ENCODE data around the gene GREB1.

GREB1 gene

GRCh38 chr2:11663427-11663826, 129.6 kb downstream of the GREB1 start:
- Histone ChIP-seq H3K36me3 (no peaks in the 10 kb centered on the region), H3K27me3 (no peaks in the 10 kb centered on the region), H4K20me1 (no peaks in the 10 kb centered on the region), H3K27ac (no peak overlapping the region), H3K9ac (no peak overlapping the region), H3K4me1 (peaks cover 6% of the 10 kb centered on the region), H3K4me3 (no peak overlapping the region), H3K9me3 (peaks cover 23% of the 10 kb centered on the region), H3K4me2 (no peak overlapping the region)
- no peak for TF ChIP-seq Cebpa-rat (IDR thresholded peaks at IDR 0.05)

- H3K27ac ChIP-seq, result no peak overlapping the region
- no peaks in the 10 kb centered on the region for H3K27me3 ChIP-seq
- no peaks in the 10 kb centered on the region for H3K36me3 ChIP-seq
- H3K4me1 ChIP-seq, result peaks cover 6% of the 10 kb centered on the region
- no peaks in the 10 kb centered on the region for H4K20me1 ChIP-seq
- no peak overlapping the region for H3K9ac ChIP-seq
- no peak overlapping the region for H3K4me3 ChIP-seq
- no peak for TF ChIP-seq Cebpa-rat (IDR thresholded peaks at IDR 0.05)
- H3K4me2 ChIP-seq, result no peak overlapping the region
- peaks cover 30% of the 10 kb centered on the region for H3K9me3 ChIP-seq
Observed at GRCh38 chr2:11665028-11665427, 131.2 kb downstream of the GREB1 start.

- TF ChIP-seq Cebpa-rat (IDR thresholded peaks at IDR 0.05), result no peak
- peaks cover 35% of the 10 kb centered on the region for H3K9me3 ChIP-seq
- no peaks in the 10 kb centered on the region for H4K20me1 ChIP-seq
- H3K36me3 ChIP-seq, result no peaks in the 10 kb centered on the region
- no peaks in the 10 kb centered on the region for H3K27me3 ChIP-seq
- peaks cover 6% of the 10 kb centered on the region for H3K4me1 ChIP-seq
- no peak overlapping the region for H3K27ac ChIP-seq
- no peak overlapping the region for H3K4me2 ChIP-seq
- H3K9ac ChIP-seq, result no peak overlapping the region
- no peak overlapping the region for H3K4me3 ChIP-seq
Observed at GRCh38 chr2:11665510-11666362, 131.9 kb downstream of the GREB1 start.

- H3K9ac ChIP-seq, result no peak overlapping the region
- no peaks in the 10 kb centered on the region for H3K36me3 ChIP-seq
- peaks cover 4% of the 10 kb centered on the region for H3K4me1 ChIP-seq
- no peak overlapping the region for H3K27ac ChIP-seq
- no peak overlapping the region for H3K4me2 ChIP-seq
- no peak overlapping the region for H3K4me3 ChIP-seq
- H3K27me3 ChIP-seq, result no peaks in the 10 kb centered on the region
- no peaks in the 10 kb centered on the region for H4K20me1 ChIP-seq
- peaks cover 28% of the 10 kb centered on the region for H3K9me3 ChIP-seq
- TF ChIP-seq Cebpa-rat (IDR thresholded peaks at IDR 0.05), result no peak
Observed at GRCh38 chr2:11667194-11667593, 133.3 kb downstream of the GREB1 start.

- H3K4me2 ChIP-seq, result no peak overlapping the region
- no peak overlapping the region for H3K4me3 ChIP-seq
Observed at GRCh38 chr2:11667866-11668637, 134.2 kb downstream of the GREB1 start.

GRCh38 chr2:11669454-11670291, 135.8 kb downstream of the GREB1 start, which contains the start of gene NTSR2:
NTSR2 (minus strand) TSS chr2:11670195; CDS start chr2:11670129, 66 bp downstream.
- peaks cover 11% of the 10 kb centered on the region for H3K4me1 ChIP-seq
- H4K20me1 ChIP-seq, result no peaks in the 10 kb centered on the region
- no peak for TF ChIP-seq Cebpa-rat (IDR thresholded peaks at IDR 0.05)
- no peaks in the 10 kb centered on the region for H3K27me3 ChIP-seq
- H3K4me2 ChIP-seq, result no peak within 1 kb of the TSS
- H3K9ac ChIP-seq, result no peak within 1 kb of the TSS
- no peak within 1 kb of the TSS for H3K27ac ChIP-seq
- H3K4me3 ChIP-seq, result no peak within 1 kb of the TSS
- H3K9me3 ChIP-seq, result peaks cover 12% of the 10 kb centered on the region
- no peaks in the 10 kb centered on the region for H3K36me3 ChIP-seq

More at GRCh38 chr2:11667866-11668637, 134.2 kb downstream of the GREB1 start:
- Histone ChIP-seq H3K27me3 (no peaks in the 10 kb centered on the region), H3K9ac (no peak overlapping the region), H3K27ac (no peak overlapping the region), H4K20me1 (no peaks in the 10 kb centered on the region), H3K36me3 (no peaks in the 10 kb centered on the region), H3K9me3 (peaks cover 20% of the 10 kb centered on the region), H3K4me1 (peaks cover 11% of the 10 kb centered on the region)
- no peak for TF ChIP-seq Cebpa-rat (IDR thresholded peaks at IDR 0.05)

GRCh38 chr2:11672407-11672806, 138.6 kb downstream of the GREB1 start:
- Histone ChIP-seq H3K27ac (no peak overlapping the region), H3K36me3 (no peaks in the 10 kb centered on the region), H4K20me1 (no peaks in the 10 kb centered on the region), H3K9me3 (peaks cover 12% of the 10 kb centered on the region), H3K4me2 (peak overlapping the region; percentile 24), H3K27me3 (no peaks in the 10 kb centered on the region), H3K9ac (no peak overlapping the region), H3K4me1 (peaks cover 11% of the 10 kb centered on the region), H3K4me3 (no peak overlapping the region)
- TF ChIP-seq Cebpa-rat (IDR thresholded peaks at IDR 0.05), result no peak

GRCh38 chr2:11674983-11675382, 141.1 kb downstream of the GREB1 start:
- peaks cover 6% of the 10 kb centered on the region for H3K9me3 ChIP-seq

GRCh38 chr2:11675423-11676112, 141.7 kb downstream of the GREB1 start:
- H3K4me2 ChIP-seq, result no peak overlapping the region
- H3K4me1 ChIP-seq, result peaks cover 11% of the 10 kb centered on the region
- no peak overlapping the region for H3K9ac ChIP-seq
- H3K27ac ChIP-seq, result no peak overlapping the region
- H3K4me3 ChIP-seq, result no peak overlapping the region
- H3K36me3 ChIP-seq, result no peaks in the 10 kb centered on the region
- no peaks in the 10 kb centered on the region for H3K27me3 ChIP-seq
- no peak for TF ChIP-seq Cebpa-rat (IDR thresholded peaks at IDR 0.05)
- no peaks in the 10 kb centered on the region for H3K9me3 ChIP-seq
- no peaks in the 10 kb centered on the region for H4K20me1 ChIP-seq

More at GRCh38 chr2:11674983-11675382, 141.1 kb downstream of the GREB1 start:
- Histone ChIP-seq H3K27ac (no peak overlapping the region), H3K4me3 (no peak overlapping the region), H3K4me2 (no peak overlapping the region), H4K20me1 (no peaks in the 10 kb centered on the region), H3K36me3 (no peaks in the 10 kb centered on the region), H3K9ac (no peak overlapping the region), H3K4me1 (peaks cover 11% of the 10 kb centered on the region), H3K27me3 (no peaks in the 10 kb centered on the region)
- no peak for TF ChIP-seq Cebpa-rat (IDR thresholded peaks at IDR 0.05)

All from BLaER1 (cell line).